Cortex of kidney (tissue), 1 donor: ENCODE data around the gene AFAP1.

Experiments used
- DNase-seq: peaks from one replicate; lab custom pipeline; 2025; lab: John Stamatoyannopoulos, UW

AFAP1 gene

DNA sequence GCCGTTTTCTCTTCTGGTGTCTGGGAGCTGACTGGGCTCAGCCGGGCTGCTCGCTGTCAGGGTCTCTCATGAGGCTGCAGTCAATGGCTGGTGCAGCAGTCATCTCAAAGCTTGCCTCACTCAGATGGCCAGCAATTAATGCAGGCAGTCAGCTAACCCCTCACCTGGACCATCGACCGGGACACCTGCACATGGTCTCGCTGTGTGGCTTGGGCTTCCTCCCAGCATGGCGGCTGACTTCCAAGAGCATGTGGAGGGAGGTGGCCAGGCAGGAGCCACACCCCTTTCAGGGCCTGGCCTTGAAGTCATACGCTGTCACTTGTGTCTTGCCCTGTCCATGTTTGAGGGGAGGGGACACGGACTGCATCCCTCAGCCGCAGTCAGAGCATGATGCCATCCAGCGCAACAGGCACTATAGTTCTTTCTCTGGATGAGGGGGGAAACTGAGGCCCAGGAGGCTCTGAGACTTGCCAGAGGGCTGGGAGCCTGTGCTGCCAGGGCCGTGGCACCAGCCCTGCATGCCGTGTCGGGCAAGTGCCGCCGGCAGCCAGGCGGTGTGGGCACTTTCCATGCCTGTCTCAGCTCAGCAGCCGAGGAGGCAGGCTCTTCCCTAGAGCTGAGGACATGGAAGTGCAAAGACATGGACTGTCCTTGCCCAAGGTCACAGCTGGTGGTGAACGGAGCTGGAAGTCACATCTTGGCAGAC is 201.8 kb downstream of the AFAP1 start:
- no peak for DNase-seq

DNA sequence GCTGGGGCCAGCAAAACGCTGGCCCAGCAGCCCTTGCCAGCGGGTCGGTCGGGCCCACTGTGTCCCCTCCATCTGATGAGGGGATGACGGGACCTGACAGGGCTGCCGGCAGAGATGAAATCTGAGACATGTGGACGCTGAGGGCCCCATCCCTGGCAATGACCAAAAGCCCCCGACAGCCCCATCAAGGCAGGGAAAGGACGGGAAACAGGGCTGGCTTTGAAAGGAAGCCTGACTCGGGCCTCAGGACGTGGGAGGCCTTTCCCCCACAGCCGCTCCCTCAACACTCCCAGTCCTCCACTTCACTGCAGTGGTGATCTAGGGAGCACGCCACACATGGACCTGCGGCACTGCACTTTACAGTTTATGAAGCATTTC is 202.4 kb downstream of the AFAP1 start:
- DNase-seq: no peak

DNA sequence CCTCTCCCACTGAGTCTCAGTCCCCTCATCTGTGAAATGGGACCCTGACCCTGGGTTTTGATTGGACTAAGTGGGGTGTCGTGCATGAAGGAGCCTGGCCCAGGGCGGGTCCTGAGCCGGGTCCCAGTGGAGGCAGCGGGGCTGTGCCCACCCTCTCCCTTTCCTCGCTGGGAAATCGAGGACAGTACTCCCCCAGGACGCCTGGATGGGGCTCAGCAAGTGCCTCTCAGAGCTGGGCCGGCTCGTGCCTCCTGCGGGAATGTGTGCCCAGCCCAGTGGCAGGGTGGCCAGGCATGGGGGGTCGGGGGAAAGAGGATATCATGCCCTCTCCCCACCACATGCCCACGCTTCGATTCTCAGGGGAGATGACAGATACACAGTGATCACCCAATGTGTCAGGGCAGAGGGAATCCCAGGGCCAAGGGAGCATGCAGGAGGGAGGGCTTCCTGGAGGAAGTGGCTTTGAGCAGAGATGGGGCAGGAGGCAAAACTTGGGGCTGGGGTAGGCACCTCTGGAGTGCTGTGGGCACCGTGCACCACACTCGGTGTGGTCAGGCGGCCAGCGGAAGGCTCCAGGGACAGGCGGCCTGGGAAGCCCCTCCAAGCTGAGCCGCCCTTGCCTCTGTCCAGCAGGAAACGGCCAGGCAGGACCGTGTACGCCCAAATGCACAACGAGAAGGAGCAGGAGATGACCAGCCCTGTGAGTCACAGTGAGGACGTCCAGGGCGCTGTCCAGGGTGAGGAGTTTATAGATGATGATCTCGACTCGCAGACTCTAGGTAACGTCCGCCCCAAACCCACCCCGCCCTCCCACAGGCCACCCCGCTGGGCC is 203.0 kb downstream of the AFAP1 start:
- no peak for DNase-seq

DNA sequence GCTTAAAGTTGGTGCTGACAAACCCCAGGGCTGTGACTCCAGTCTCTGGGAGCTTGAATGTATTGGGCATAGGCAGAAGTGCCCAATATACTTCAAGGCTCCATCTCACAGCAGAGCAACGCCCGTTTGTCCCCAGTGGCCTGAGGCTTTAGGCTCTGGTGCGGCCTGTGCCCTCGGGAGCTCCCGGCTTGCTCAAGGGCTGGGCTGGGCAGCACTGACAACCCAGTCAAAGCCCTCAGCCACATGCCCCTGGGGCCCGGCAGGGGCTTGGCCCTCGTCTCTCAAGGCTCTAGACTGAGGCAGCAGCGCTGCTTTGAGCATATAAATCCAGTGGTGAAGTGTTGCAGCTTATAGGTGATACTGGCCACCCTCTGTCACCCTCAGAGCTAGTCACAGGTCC is 203.7 kb downstream of the AFAP1 start:
- DNase-seq: no peak

DNA sequence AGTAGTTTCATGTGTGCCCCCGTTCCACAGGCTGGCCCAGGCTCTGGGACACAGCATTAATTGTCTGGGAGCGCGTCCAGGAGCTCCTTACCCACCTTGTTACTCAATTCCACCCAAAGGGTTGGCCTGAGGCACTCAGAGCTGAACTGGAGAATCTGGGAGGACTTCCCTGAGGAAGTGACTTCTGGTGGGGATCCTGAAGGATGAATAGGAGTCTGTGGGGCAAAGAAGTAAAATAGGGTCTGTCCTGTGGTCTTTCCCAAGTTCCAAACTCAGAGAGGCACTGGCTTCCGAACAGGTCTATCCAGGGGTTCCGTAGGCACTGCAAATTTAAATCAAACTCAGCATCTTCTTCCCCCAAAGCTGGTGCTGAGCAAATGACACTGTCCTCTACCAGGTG is 204.3 kb downstream of the AFAP1 start:
- no peak for DNase-seq

DNA sequence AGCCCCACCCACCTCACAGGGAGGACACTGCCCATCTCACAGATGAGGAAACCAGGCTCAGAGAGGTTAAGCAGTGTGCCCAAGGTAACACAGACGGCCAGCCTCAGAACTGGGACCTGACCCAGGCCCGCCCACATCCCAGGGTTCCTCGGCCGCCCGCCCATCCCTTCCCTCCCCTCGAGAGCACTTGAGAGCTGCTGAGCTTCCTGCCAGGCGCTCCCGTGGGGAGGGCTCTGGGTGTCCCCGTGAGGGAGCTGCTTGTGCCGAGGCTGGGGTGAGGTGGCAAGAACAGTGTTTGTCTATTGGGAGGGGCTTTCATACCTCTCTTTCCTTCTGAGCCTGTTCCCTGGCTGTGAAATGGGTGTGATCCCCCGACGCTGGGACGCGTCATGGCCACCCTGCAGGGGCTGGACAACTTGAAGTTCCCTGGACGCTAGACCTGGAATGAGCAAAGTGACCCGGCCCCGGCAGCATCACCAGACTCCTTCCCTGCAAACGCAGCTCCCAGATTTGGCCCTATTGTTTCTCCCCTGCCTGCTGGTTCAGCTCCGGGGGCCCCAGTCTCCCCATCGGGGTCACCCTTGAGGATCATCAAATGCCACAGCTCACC is 204.9 kb downstream of the AFAP1 start:
- no peak for DNase-seq

DNA sequence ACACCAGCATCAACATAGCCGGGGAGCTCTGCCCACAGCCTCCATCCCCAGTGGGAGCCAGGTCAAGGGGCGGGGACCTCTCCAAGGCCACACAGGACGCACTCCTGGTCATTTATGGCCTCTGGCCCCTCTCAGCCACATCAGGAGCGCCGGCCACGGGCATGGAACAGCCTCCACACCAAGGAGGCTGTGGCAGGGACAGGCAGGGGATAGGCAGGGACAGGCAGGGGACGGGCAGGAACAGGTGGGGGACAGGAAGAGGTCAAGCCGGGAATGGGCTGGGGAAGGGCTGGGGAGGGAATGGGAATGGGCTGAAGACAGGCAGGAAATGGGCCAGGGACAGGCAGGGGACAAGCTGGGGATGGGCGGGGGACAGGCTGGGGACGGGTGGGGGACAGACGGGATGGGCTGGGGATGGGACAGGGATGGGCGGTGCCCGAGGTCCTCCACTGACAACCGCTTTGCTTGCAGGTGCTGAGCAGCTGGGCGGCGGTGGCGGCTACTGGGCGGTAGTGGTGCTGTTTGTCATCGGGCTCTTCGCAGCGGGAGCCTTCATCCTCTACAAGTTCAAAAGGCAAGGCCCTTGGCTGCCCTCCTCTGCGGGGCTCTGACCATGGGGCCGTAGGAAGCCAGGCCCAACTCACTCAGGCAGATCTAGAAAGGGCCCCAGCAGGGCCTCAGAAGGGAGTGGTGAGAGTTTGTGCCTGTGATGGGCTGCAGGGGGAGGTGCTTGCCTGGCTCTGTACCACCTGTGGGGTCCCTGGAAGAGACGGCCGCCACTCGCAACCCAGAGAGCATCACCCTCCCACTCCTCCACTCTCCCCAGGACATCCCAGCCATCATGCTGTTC is 205.6 kb downstream of the AFAP1 start:
- DNase-seq: no peak

DNA sequence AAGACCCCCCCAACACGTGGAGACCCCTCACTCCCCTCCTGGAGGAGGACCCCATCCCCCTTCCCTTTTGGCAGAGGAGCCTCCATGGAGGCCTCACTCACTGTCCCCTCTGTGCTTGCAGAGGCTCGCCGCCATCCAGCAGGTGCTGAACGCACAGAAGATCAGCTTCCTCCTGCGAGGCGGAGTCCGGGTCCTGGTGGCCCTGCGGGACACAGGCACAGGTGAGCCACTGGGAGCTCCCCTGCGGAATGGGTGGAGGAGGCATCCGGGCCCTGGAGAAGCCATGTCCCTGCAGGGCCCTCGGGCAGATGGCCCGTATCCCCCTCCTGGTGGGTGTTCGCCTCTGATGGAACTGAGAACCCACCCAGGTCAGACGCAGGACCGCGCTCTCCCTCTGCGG is 206.5 kb downstream of the AFAP1 start:
- DNase-seq: no peak

DNA sequence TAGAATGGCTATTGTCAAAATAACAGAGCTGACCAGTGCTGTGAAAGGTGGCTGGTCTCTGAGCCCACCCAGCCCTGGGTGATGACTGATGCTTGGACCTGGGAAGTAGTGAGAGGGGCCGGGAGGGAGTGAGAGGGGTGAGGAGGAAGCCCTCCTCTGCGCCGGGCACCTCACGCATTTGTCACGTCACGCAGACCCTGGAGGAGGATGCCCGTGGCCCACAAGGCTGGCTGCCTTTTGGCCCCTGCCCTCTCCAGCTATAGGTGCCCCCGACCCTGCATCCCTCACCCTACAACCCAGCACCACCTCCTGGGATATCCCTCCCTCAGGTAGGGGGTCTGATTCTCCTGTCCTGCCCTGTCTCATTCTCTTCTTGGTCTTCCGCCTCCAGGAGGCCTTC is 207.4 kb downstream of the AFAP1 start:
- DNase-seq: no peak

DNA sequence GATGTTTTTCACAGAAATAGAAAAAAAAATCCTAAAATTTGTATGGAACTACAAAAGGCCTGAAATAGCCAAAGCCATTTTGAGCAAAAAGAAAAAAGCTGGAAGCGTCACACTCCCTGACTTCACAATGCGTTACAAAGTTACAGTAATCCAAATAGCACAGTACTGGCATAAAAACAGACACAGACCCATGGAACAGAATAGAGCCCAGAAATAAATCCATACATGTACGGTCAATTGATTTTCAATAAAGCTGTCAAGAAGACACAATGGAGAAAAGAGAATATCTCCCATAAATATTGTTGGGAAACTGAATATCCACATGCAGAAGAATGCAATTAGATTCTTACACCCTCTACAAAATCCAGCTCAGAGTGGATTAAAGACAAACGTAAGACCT is 208.2 kb downstream of the AFAP1 start:
- no peak for DNase-seq

DNA sequence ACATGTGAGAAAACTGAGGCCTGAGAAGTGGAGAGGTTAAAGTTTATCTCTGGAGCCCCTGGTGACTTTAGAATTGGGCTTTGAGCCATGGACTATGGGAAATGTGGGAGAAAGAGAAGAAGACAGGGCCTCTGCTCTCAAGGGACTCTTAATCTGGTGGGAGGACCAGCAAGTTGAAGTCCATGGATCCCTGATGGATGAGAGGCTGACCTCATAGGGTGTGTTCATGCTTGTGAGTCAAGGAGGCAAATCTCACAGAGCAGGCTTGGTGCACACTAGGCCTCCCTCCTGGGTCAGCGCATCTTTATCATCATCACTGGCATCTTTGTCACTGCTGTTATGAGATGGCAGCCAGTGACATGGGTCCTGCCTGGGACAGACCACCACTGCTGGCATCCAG is 211.9 kb downstream of the AFAP1 start:
- DNase-seq: no peak

DNA sequence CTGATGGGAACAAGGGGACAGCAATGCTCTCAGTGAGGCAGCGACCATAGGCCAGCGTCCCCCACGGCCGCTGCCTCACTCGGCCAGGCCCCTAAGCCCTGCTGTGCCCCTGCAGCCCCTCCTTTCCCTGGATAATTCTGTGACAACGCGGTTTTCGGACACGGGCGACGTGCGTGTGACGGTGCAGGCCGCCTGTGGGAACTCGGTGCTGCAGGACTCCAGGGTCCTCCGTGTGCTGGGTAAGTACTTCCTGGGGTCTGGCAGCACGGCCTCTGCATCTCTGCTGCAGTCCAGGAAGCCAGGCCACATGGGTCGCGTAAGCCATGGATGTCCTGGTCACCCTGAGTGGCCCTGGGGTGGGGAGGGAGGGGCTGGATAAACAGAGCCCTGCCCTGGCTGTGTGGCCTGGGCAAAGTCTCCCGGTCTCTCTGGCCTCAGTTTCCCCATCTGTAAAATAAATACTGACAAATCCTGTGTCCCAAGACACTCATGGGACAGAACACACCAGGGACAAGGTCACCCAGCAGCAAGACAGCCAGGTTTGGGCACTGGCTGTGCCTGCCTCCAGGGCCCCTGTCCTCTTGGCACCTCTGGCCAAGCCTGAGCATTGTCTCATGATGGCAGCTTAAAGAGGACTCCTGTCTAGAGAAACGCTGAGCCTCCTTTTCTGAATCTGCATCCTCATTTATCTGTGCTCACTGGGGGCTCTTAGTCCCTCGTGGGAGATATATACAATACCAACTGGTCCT is 212.8 kb downstream of the AFAP1 start:
- DNase-seq: no peak

DNA sequence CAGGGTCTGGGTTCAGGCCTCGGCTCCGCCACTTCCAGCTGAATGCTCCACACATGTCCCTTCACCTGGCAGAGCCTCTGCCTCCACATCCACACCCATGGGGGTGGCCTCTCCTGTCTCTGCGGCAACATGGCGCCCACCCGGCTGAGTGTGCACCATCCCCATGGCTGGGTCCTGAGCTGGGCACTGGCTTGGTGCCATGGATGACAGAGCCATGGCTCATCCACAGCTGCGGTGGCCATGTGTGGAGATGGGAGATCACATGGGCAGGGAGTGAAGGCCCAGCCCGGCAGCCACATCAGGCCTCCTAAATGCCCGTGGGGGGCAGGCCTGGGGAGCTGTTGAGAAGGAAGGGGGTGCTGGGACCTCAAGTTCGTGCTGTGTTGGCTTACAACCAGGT is 213.7 kb downstream of the AFAP1 start:
- DNase-seq: no peak

DNA sequence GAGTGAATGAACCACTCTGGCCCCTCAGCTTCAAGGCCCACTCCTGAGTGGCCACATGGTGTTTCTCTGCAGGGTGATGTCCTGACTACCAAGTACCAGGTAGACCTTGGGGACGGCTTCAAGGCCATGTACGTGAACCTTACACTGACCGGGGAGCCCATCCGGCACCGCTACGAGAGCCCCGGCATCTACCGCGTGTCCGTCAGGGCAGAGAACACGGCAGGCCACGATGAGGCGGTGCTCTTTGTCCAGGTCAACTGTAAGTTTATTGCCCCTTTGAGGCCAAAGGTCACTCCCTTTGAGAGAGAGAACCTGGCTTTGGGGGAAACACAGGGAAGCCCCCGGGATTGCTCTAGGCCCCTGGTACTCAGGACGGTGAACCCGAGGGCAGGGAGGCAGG is 216.0 kb downstream of the AFAP1 start:
- no peak for DNase-seq

DNA sequence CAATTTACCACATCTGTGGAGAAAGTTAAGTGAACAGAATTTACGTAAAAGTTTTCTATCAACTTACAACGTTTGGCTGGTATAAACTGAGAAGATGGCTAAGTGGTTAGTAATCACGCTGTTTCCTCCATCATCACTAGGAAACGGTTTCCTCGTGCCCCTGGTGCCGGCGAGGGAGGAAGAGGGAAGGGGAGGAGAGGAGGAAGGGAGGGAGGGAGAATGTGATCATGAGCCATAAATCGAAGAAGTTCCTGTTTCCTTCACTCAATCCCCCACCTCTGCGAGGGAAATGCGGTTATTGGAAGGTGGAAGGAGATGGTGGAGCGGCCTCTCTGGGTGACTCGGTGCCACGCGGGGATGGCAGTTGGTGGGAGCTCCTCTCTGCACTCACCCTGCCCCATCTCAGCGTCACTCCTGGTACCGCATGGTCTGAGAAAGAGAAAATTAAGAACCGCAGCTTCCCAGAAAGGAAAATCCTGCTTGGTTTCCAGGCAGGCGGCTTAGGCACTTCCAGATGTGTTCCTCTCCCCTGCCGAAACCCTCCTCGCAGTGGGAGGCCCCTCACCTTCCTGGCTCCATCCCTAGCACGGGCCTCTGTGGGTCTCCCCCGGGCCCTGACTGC is 216.8 kb downstream of the AFAP1 start:
- no peak for DNase-seq

DNA sequence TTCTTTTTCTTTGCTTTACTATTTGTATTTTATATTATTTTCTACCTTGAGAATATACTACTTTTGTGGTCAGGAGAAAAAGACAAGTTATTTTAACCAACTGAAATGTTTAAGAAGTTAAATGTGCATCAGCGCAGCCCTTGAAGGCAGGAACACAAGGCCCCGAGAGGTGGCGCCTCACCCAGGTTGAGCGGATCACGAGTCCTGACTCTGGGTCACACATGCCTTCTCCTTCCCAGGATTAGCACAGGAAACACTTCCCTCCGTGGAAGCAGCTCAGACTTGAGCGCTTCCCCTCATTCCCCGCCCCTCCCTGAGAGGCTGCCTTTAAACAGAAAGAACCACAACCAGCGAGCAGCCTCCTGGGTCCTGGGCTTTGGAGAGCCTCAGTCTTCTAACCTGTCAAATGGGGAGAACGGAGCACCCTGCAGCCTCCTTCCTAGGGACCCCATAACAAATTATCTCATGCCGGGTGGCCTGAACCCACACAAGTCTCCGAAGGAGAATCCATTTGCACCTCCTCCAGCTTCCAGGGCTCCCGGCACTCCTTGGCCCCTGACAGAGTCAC is 217.6 kb downstream of the AFAP1 start:
- no peak for DNase-seq

DNA sequence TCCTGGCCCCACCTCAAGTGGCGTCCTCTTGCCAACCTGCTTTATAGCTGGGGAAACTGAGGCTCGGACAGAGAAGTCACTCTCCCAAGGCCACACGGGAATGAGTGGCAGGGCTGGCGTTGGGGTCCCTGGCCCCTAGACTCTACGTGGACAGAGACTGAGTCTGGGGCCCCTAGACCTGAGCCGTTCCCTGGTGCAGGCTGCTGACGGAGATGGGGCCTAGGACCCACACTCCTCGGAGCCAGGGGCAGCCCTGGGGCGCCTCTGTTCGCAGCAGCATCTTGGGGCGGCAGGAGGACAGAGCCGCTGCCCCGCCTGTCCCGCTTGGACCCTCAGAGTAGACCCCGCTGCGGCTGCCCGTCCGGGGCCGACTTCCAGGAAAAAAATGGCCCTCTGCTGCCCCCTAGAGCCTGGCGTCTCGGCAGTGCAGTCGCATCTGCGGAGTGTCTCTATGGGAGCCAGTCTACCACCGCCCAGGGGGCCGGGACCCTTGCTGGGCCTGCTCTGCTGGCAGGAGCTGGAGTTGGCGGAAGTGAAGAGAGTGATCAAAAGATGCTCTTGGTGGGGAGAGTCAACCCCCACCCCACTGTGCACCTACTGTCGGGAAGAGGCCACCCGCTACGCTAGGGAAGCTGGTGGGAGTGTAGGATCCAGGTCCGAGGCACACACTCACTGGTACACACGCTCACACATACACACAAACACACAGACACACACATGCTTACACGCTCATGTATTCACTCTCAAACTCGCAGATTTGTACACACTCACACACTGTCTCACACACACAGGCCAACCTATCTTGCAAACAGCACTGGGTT is 220.1 kb downstream of the AFAP1 start:
- no peak for DNase-seq

DNA sequence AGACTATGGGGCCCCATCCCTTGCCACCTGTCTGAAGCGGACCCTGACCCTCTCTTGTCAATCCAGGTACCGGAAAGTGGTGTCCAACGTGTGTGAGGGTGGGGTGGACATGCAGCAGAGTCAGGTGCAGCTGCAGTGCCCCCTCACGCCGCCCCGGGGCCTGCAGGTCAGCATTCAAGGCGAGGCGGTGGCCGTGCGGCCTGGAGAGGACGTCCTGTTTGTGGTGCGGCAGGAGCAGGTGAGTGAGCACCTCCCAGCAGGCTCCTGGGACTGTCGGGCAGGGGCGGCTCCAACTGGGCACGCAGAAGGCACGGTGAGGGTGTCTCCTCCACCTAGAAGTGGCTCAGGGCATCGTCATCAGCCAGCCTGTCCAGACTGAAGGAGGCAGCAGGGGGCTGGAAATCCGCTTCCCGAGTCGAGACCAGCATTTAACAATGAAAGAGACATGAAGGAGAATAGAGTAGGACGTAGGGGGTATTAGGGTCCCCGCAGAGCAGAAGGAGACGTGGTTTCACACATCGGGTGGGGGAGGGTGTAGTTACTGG is 221.6 kb downstream of the AFAP1 start:
- no peak for DNase-seq

DNA sequence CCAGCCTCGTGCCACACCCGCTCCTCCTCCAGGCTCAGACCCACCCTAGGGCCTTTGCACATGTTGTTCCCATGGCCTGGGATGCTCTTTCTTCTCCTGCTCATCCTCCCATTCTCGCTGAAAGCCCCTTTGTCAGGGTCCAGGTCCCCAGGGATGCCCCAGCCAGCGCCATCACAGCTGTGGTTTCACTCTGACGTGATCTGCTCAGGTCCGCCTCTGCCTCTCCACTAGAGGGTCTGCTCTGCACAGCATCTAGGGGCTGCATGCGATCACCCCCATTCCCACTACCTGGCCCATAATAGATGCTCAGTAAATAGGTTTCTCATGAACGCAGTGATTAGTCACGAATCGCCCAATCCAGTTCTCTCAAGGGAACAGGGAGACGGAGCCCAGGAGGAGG is 222.5 kb downstream of the AFAP1 start:
- DNase-seq: no peak
